ENCODE measurements around the gene CPN1. TPM values are rescaled to one million over a fixed set of nuclear protein-coding genes. Genes with fewer than 3 reads are reported as not detected.

The CPN1 gene
- total RNA-seq, 1 donor from 2014 or later, result not detected

DNA sequence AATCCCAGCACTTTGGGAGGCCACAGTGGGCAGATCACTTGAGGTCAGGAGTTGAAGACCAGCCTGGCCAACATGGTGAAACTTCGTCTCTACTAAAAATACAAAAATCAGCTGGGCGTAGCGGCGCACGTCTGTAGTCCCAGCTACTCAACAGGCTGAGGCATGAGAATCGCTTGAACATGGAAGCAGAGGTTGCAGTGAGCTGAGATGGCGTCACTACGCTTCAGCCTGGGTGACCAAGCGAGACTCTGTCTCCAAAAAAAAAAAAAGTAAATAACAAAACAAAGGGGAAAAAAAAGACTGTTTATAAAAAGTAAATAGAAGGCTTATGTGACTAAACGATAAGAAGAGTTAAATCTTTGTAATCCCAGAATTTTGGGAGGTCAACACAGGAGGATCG is 56.9 kb downstream of the CPN1 start:
- Histone ChIP-seq H3K27me3 (ENCODE audit: insufficient read depth, low read length) (no peaks in the 10 kb centered on the region), H3K36me3 (ENCODE audit: insufficient read depth, low read length) (no peaks in the 10 kb centered on the region), H3K9ac (ENCODE audit: low read length) (no peak overlapping the region), H3K4me2 (ENCODE audit: low read length) (no peak overlapping the region), H3K9me3 (ENCODE audit: insufficient read depth, low read depth, low read length) (peaks cover 6% of the 10 kb centered on the region), H3K27ac (ENCODE audit: low read depth, low read length) (no peak overlapping the region), H4K20me1 (ENCODE audit: insufficient read depth, low read length) (no peaks in the 10 kb centered on the region), H3K4me3 (ENCODE audit: insufficient read depth, low read depth, low read length) (no peak overlapping the region), H3K4me1 (ENCODE audit: insufficient read depth, low read length) (peaks cover 3% of the 10 kb centered on the region), H2AFZ (ENCODE audit: low read depth, low read length) (no peak overlapping the region), H3K79me2 (ENCODE audit: insufficient read depth, low read length) (no peaks in the 10 kb centered on the region)
- Mint-ChIP-seq H3K4me3 (ENCODE audit: unreplicated experiment) (no peak overlapping the region), H3K27ac (ENCODE audit: unreplicated experiment) (no peak overlapping the region), H3K27me3 (ENCODE audit: low read depth, unreplicated experiment) (no peaks in the 10 kb centered on the region), H3K36me3 (ENCODE audit: low read depth, unreplicated experiment) (peaks cover 2% of the 10 kb centered on the region), H3K4me1 (ENCODE audit: low read depth, unreplicated experiment) (no peaks in the 10 kb centered on the region), H3K9me3 (ENCODE audit: unreplicated experiment) (peaks cover 6% of the 10 kb centered on the region)
- TF ChIP-seq EZH2 (IDR thresholded peaks at IDR 0.05; ENCODE audit: insufficient read depth, low read length), result no peak
- TF ChIP-seq CTCF (IDR thresholded peaks at IDR 0.05; ENCODE audit: insufficient read depth, low read depth, low read length), result no peak
- no peak for FAIRE-seq
- no peak for DNase-seq (ENCODE audit: low read depth)

- H3K4me1 ChIP-seq (ENCODE audit: insufficient read depth, low read length), result peaks cover 3% of the 10 kb centered on the region
- no peaks in the 10 kb centered on the region for H3K79me2 ChIP-seq (ENCODE audit: insufficient read depth, low read length)
- no peaks in the 10 kb centered on the region for H3K9me3 ChIP-seq (ENCODE audit: insufficient read depth, low read depth, low read length)
- Mint-ChIP-seq H3K27me3 (ENCODE audit: low read depth, unreplicated experiment) (no peaks in the 10 kb centered on the region), H3K27ac (ENCODE audit: unreplicated experiment) (no peak overlapping the region), H3K9me3 (ENCODE audit: unreplicated experiment) (peaks cover 3% of the 10 kb centered on the region), H3K36me3 (ENCODE audit: low read depth, unreplicated experiment) (no peaks in the 10 kb centered on the region), H3K4me3 (ENCODE audit: unreplicated experiment) (no peak overlapping the region), H3K4me1 (ENCODE audit: low read depth, unreplicated experiment) (no peaks in the 10 kb centered on the region)
- no peak overlapping the region for H3K27ac ChIP-seq (ENCODE audit: low read depth, low read length)
- no peaks in the 10 kb centered on the region for H4K20me1 ChIP-seq (ENCODE audit: insufficient read depth, low read length)
- DNase-seq (ENCODE audit: low read depth) (peak; percentile 33), FAIRE-seq (no peak)
- H3K4me3 ChIP-seq (ENCODE audit: insufficient read depth, low read depth, low read length), result no peak overlapping the region
- H3K27me3 ChIP-seq (ENCODE audit: insufficient read depth, low read length), result peaks cover 2% of the 10 kb centered on the region
- no peak overlapping the region for H3K4me2 ChIP-seq (ENCODE audit: low read length)
- H3K36me3 ChIP-seq (ENCODE audit: insufficient read depth, low read length), result no peaks in the 10 kb centered on the region
- H3K9ac ChIP-seq (ENCODE audit: low read length), result no peak overlapping the region
- H2AFZ ChIP-seq (ENCODE audit: low read depth, low read length), result no peak overlapping the region
- TF ChIP-seq CTCF (IDR thresholded peaks at IDR 0.05; ENCODE audit: insufficient read depth, low read depth, low read length) (no peak), EZH2 (IDR thresholded peaks at IDR 0.05; ENCODE audit: insufficient read depth, low read length) (no peak)
These were observed 59.3 kb downstream of the CPN1 start for GRCh38 chr10:100022403-100022802.

GRCh38 chr10:100021322-100021721 is 60.3 kb downstream of the CPN1 start:
- no peak for FAIRE-seq
- H3K36me3 Mint-ChIP-seq (ENCODE audit: low read depth, unreplicated experiment), result no peaks in the 10 kb centered on the region

More at GRCh38 chr10:100021322-100021721, 60.3 kb downstream of the CPN1 start:
- Histone ChIP-seq H3K27me3 (ENCODE audit: insufficient read depth, low read length) (peaks cover 2% of the 10 kb centered on the region), H2AFZ (ENCODE audit: low read depth, low read length) (no peak overlapping the region), H3K9ac (ENCODE audit: low read length) (no peak overlapping the region), H4K20me1 (ENCODE audit: insufficient read depth, low read length) (no peaks in the 10 kb centered on the region), H3K79me2 (ENCODE audit: insufficient read depth, low read length) (no peaks in the 10 kb centered on the region), H3K4me1 (ENCODE audit: insufficient read depth, low read length) (peaks cover 3% of the 10 kb centered on the region), H3K4me3 (ENCODE audit: insufficient read depth, low read depth, low read length) (no peak overlapping the region), H3K27ac (ENCODE audit: low read depth, low read length) (no peak overlapping the region), H3K36me3 (ENCODE audit: insufficient read depth, low read length) (no peaks in the 10 kb centered on the region), H3K4me2 (ENCODE audit: low read length) (no peak overlapping the region), H3K9me3 (ENCODE audit: insufficient read depth, low read depth, low read length) (no peaks in the 10 kb centered on the region)
- H3K9me3 Mint-ChIP-seq (ENCODE audit: unreplicated experiment), result no peaks in the 10 kb centered on the region
- TF ChIP-seq CTCF (IDR thresholded peaks at IDR 0.05; ENCODE audit: insufficient read depth, low read depth, low read length), result no peak
- no peak for TF ChIP-seq EZH2 (IDR thresholded peaks at IDR 0.05; ENCODE audit: insufficient read depth, low read length)
- H3K4me3 Mint-ChIP-seq (ENCODE audit: unreplicated experiment), result no peak overlapping the region
- no peaks in the 10 kb centered on the region for H3K27me3 Mint-ChIP-seq (ENCODE audit: low read depth, unreplicated experiment)
- DNase-seq (ENCODE audit: low read depth), result no peak
- H3K27ac Mint-ChIP-seq (ENCODE audit: unreplicated experiment), result no peak overlapping the region
- H3K4me1 Mint-ChIP-seq (ENCODE audit: low read depth, unreplicated experiment), result no peaks in the 10 kb centered on the region
